Lower leg skin (tissue), 3 donors: ENCODE measurements around the gene MYOT.

Source experiments
- CTCF ChIP-seq, 3 donors: fragments of 450-650 bp; IDR thresholded peaks; one replicate each; pipeline ENCODE4 v1.5.1; 2016; ENCODE audit warnings: antibody characterized with exemption in 3 of 3, mild to moderate bottlenecking in 3 of 3, moderate library complexity in 2 of 3
- POLR2A ChIP-seq, 2 donors: fragments of 450-650 bp; IDR thresholded peaks; one replicate each; pipeline ENCODE4 v1.6.1; 2016 to 2017; ENCODE audit warnings: antibody characterized with exemption in 2 of 2, mild to moderate bottlenecking in 1 of 2, moderate library complexity in 1 of 2

DNA sequence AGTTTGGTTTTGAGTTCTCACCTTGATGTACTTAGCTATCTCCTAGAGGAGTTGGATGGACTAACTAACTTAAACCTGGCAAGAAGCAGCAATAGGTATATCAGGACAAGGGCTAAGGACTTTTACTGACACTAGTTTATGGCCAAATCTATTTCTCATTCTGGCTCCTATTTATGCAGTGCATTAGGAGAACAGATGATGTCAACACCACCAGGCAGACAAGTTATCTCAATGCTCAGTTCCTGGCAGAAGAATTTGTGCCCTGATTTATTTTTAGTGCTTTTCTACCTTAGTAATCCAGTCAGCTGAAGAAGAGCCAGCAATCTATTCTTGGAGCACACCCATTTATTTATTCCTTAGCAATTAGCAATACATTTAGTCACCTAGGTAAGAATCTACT lies 30.7 kb upstream of the MYOT start:
- TF ChIP-seq CTCF (IDR thresholded peaks at IDR 0.05) (no peak), POLR2A (IDR thresholded peaks at IDR 0.05) (no peak)
